Muscle layer of colon (tissue), 2 donors: ENCODE data around the gene SEMA4F.
A peak's percentile ranks its signal among the peaks of the same experiment; 100 is the strongest.

ENCODE experiments used
- H3K27ac ChIP-seq: one replicate; pipeline ENCODE4 v1.7.0; 2013; ENCODE audit warnings: low read depth, mild to moderate bottlenecking, low read length, moderate library complexity
- H3K27me3 ChIP-seq, 2 donors: one replicate each; pipeline ENCODE4 v1.7.0; 2013; ENCODE audit warnings: low read length in 2 of 2, mild to moderate bottlenecking in 2 of 2; ENCODE audit not compliant: insufficient read depth in 2 of 2, control insufficient read depth in 1 of 2
- H3K36me3 ChIP-seq: one replicate; pipeline ENCODE4 v1.7.0; 2013; ENCODE audit warnings: mild to moderate bottlenecking, low read length; ENCODE audit not compliant: insufficient read depth
- H3K4me1 ChIP-seq: one replicate; pipeline ENCODE4 v1.7.0; 2013; ENCODE audit warnings: mild to moderate bottlenecking, low read length; ENCODE audit not compliant: insufficient read depth
- H3K4me3 ChIP-seq, 2 donors: one replicate each; pipeline ENCODE4 v1.7.0; 2013; ENCODE audit warnings: low read length in 2 of 2, low read depth in 1 of 2, mild to moderate bottlenecking in 1 of 2, moderate library complexity in 1 of 2
- H3K9ac ChIP-seq: one replicate; pipeline ENCODE4 v1.7.0; 2013; ENCODE audit warnings: low read length
- H3K9me3 ChIP-seq: one replicate; pipeline ENCODE4 v1.7.0; 2013; ENCODE audit warnings: mild to moderate bottlenecking, low read length
- donor health status: abdominal sarcoma.
- donor health status: Adenocarcinoma of cecum.

SEMA4F gene

GRCh38 chr2:74632209-74632938 is 21.7 kb upstream of the SEMA4F start:
- H3K4me1 ChIP-seq: peaks cover 5% of the 10 kb centered on the region
- no peaks in the 10 kb centered on the region for H3K9me3 ChIP-seq
- no peak overlapping the region for H3K27ac ChIP-seq
- no peak overlapping the region for H3K4me3 ChIP-seq
- H3K27me3 ChIP-seq: no peaks in the 10 kb centered on the region
- no peaks in the 10 kb centered on the region for H3K36me3 ChIP-seq
- H3K9ac ChIP-seq: no peak overlapping the region

- H3K4me3 ChIP-seq: no peak overlapping the region
- peaks cover 5% of the 10 kb centered on the region for H3K4me1 ChIP-seq
- no peaks in the 10 kb centered on the region for H3K9me3 ChIP-seq
- no peaks in the 10 kb centered on the region for H3K36me3 ChIP-seq
- no peak overlapping the region for H3K27ac ChIP-seq
- no peak overlapping the region for H3K9ac ChIP-seq
- no peaks in the 10 kb centered on the region for H3K27me3 ChIP-seq
These were observed 21.1 kb upstream of the SEMA4F start for GRCh38 chr2:74632939-74633312.

- Histone ChIP-seq H3K27ac (no peak overlapping the region), H3K9ac (no peak overlapping the region), H3K36me3 (no peaks in the 10 kb centered on the region), H3K27me3 (no peaks in the 10 kb centered on the region), H3K4me3 (no peak overlapping the region), H3K4me1 (no peaks in the 10 kb centered on the region), H3K9me3 (no peaks in the 10 kb centered on the region)
These were observed 14.5 kb upstream of the SEMA4F start for GRCh38 chr2:74639550-74639949.

- H3K4me3 ChIP-seq: no peak overlapping the region
- no peaks in the 10 kb centered on the region for H3K36me3 ChIP-seq
- no peaks in the 10 kb centered on the region for H3K9me3 ChIP-seq
- no peaks in the 10 kb centered on the region for H3K4me1 ChIP-seq
- peaks cover 12 to 21% of the 10 kb centered on the region in 2 donors for H3K27me3 ChIP-seq
- no peak overlapping the region for H3K27ac ChIP-seq
- H3K9ac ChIP-seq: no peak overlapping the region
These were observed 8.7 kb upstream of the SEMA4F start for GRCh38 chr2:74645344-74645743.

GRCh38 chr2:74646201-74646600 is 7.8 kb upstream of the SEMA4F start:
- Histone ChIP-seq H3K9ac (no peak overlapping the region), H3K27me3 (peaks cover 12 to 21% of the 10 kb centered on the region in 2 donors), H3K4me1 (no peaks in the 10 kb centered on the region)

GRCh38 chr2:74646834-74647482 is 7.1 kb upstream of the SEMA4F start:
- H3K9ac ChIP-seq: no peak overlapping the region
- H3K36me3 ChIP-seq: no peaks in the 10 kb centered on the region
- H3K9me3 ChIP-seq: no peaks in the 10 kb centered on the region
- H3K4me1 ChIP-seq: no peaks in the 10 kb centered on the region
- H3K27ac ChIP-seq: no peak overlapping the region
- no peak overlapping the region for H3K4me3 ChIP-seq
- H3K27me3 ChIP-seq: peaks cover 12 to 21% of the 10 kb centered on the region in 2 donors

More at GRCh38 chr2:74646201-74646600, 7.8 kb upstream of the SEMA4F start:
- H3K9me3 ChIP-seq: no peaks in the 10 kb centered on the region
- H3K4me3 ChIP-seq: no peak overlapping the region
- H3K36me3 ChIP-seq: no peaks in the 10 kb centered on the region
- H3K27ac ChIP-seq: no peak overlapping the region

GRCh38 chr2:74648009-74648443 is 6.0 kb upstream of the SEMA4F start, which contains the start of gene M1AP:
Gene M1AP, minus strand, starts transcription at chr2:74648330. Its CDS starts 8,055 bp downstream, at chr2:74640275.
- Histone ChIP-seq H3K9ac (no peak within 1 kb of the TSS), H3K27ac (no peak within 1 kb of the TSS), H3K9me3 (no peaks in the 10 kb centered on the region), H3K4me1 (no peaks in the 10 kb centered on the region), H3K36me3 (no peaks in the 10 kb centered on the region), H3K4me3 (no peak within 1 kb of the TSS), H3K27me3 (peaks cover 12 to 21% of the 10 kb centered on the region in 2 donors)

GRCh38 chr2:74653589-74653984 is 460 bp upstream of the SEMA4F start:
- Histone ChIP-seq H3K27ac (no peak overlapping the region), H3K4me1 (peaks cover 13% of the 10 kb centered on the region), H3K36me3 (peaks cover 4% of the 10 kb centered on the region), H3K9ac (peak overlapping the region; percentile 44), H3K4me3 (peak overlapping the region; percentile 51 to 76), H3K27me3 (peaks cover 6 to 7% of the 10 kb centered on the region in 2 donors), H3K9me3 (no peaks in the 10 kb centered on the region)

GRCh38 chr2:74655579-74655978 is 1.5 kb downstream of the SEMA4F start:
- no peaks in the 10 kb centered on the region for H3K27me3 ChIP-seq
- no peak overlapping the region for H3K9ac ChIP-seq
- peaks cover 4% of the 10 kb centered on the region for H3K36me3 ChIP-seq
- H3K4me3 ChIP-seq: no peak overlapping the region
- H3K9me3 ChIP-seq: no peaks in the 10 kb centered on the region
- no peak overlapping the region for H3K27ac ChIP-seq
- H3K4me1 ChIP-seq: peaks cover 13% of the 10 kb centered on the region

GRCh38 chr2:74658516-74658915 is 4.5 kb downstream of the SEMA4F start:
- Histone ChIP-seq H3K36me3 (peaks cover 4% of the 10 kb centered on the region), H3K27me3 (no peaks in the 10 kb centered on the region), H3K27ac (no peak overlapping the region), H3K9ac (no peak overlapping the region), H3K9me3 (no peaks in the 10 kb centered on the region), H3K4me1 (peaks cover 11% of the 10 kb centered on the region), H3K4me3 (no peak overlapping the region)

- H3K4me3 ChIP-seq: no peak overlapping the region
- H3K27ac ChIP-seq: no peak overlapping the region
- H3K9me3 ChIP-seq: no peaks in the 10 kb centered on the region
- H3K4me1 ChIP-seq: peaks cover 9% of the 10 kb centered on the region
- no peak overlapping the region for H3K9ac ChIP-seq
- H3K36me3 ChIP-seq: peaks cover 4% of the 10 kb centered on the region
- H3K27me3 ChIP-seq: no peaks in the 10 kb centered on the region
These were observed 5.4 kb downstream of the SEMA4F start for GRCh38 chr2:74659462-74659861.
